Hepatocyte (in vitro differentiated cells): Measurements from ENCODE around the gene MICAL3. TPM values are rescaled to one million over a fixed set of nuclear protein-coding genes. Genes with fewer than 3 reads are reported as not detected.

Experiments
- DNase-seq: peaks from one replicate; pipeline ENCODE4 v3.0.0-alpha.2; 2016; ENCODE audit warnings: low spot score
- H2AFZ ChIP-seq: fragments of 200-600 bp; sonication (generic); 2 replicates; pipeline ENCODE4 v1.6.0; 2016; ENCODE audit warnings: antibody characterized with exemption, mild to moderate bottlenecking
- H3K27ac ChIP-seq: fragments of 200-600 bp; sonication (generic); 2 replicates; pipeline ENCODE4 v1.5.1; 2016; ENCODE audit warnings: mild to moderate bottlenecking
- H3K27me3 ChIP-seq: fragments of 200-600 bp; sonication (generic); 2 replicates; pipeline ENCODE4 v1.6.1; 2016
- H3K36me3 ChIP-seq: fragments of 200-600 bp; sonication (generic); replicated peaks from 2 replicates; pipeline ENCODE4 v1.5.1; 2016; ENCODE audit warnings: low read depth; ENCODE audit not compliant: insufficient read depth
- H3K4me1 ChIP-seq: fragments of 200-600 bp; sonication (generic); 2 replicates; pipeline ENCODE4 v1.5.1; 2016; ENCODE audit warnings: mild to moderate bottlenecking, moderate library complexity; ENCODE audit not compliant: insufficient read depth
- H3K4me2 ChIP-seq: fragments of 200-600 bp; sonication (generic); 2 replicates; pipeline ENCODE4 v1.6.0; 2016
- H3K4me3 ChIP-seq: fragments of 200-600 bp; sonication (generic); 2 replicates; pipeline ENCODE4 v1.5.1; 2016; ENCODE audit warnings: mild to moderate bottlenecking
- H3K79me2 ChIP-seq: fragments of 200-600 bp; sonication (generic); 2 replicates; pipeline ENCODE4 v1.6.0; 2017; ENCODE audit warnings: mild to moderate bottlenecking
- H3K9me2 ChIP-seq: fragments of 200-600 bp; sonication (generic); replicated peaks from 2 replicates; pipeline ENCODE4 v1.6.0; 2017; ENCODE audit warnings: mild to moderate bottlenecking; ENCODE audit not compliant: insufficient read depth
- H3K9me3 ChIP-seq: fragments of 200-600 bp; sonication (generic); 2 replicates; pipeline ENCODE4 v1.5.1; 2016; ENCODE audit warnings: low read depth, mild to moderate bottlenecking
- H4K20me1 ChIP-seq: fragments of 200-600 bp; sonication (generic); 2 replicates; pipeline ENCODE4 v1.6.0; 2016; ENCODE audit warnings: mild to moderate bottlenecking; ENCODE audit not compliant: insufficient read depth, poor library complexity, severe bottlenecking
- CTCF ChIP-seq: fragments of 200-600 bp; sonication (generic); IDR thresholded peaks from 2 replicates; pipeline ENCODE4 v1.5.1; 2016; ENCODE audit warnings: antibody characterized with exemption, mild to moderate bottlenecking; ENCODE audit not compliant: poor library complexity
- EZH2 ChIP-seq: fragments of 200-600 bp; sonication (generic); IDR thresholded peaks from 2 replicates; pipeline ENCODE4 v1.6.1; 2016; ENCODE audit warnings: antibody characterized with exemption, mild to moderate bottlenecking, borderline replicate concordance
- EZH2phosphoT487 ChIP-seq: fragments of 200-600 bp; sonication (generic); IDR thresholded peaks from one replicate; pipeline ENCODE4 v1.6.1; 2018; ENCODE audit warnings: antibody characterized with exemption, mild to moderate bottlenecking, low read depth, moderate library complexity; ENCODE audit not compliant: unreplicated experiment, severe bottlenecking
- WGBS: methylation state at CpG from one replicate; pipeline ENCODE4 v1.1.6; 2016; ENCODE audit warnings: low lambda C conversion rate; ENCODE audit errors: missing lambda C conversion rate; 5-methylcytosine and 5-hydroxymethylcytosine counted together
- polyA plus RNA-seq: library from polyadenylated mRNA; unstranded; fragments of >200 nt; fragmentation: Nextera tagmentation; extraction: Ambion mirVana; gene quantifications from 2 replicates; pipeline ENCODE4 v1.2.1, GENCODE V29; 2016
- total RNA-seq: library from RNA; depleted of rRNA; stranded (reverse); fragments of >200 nt; gene quantifications from 2 replicates; pipeline ENCODE4 v1.2.3, GENCODE V29; 2014

The MICAL3 gene
- total and polyA plus RNA-seq, 2 experiments from 2014 or later: 4.6 to 22.7 TPM

DNA sequence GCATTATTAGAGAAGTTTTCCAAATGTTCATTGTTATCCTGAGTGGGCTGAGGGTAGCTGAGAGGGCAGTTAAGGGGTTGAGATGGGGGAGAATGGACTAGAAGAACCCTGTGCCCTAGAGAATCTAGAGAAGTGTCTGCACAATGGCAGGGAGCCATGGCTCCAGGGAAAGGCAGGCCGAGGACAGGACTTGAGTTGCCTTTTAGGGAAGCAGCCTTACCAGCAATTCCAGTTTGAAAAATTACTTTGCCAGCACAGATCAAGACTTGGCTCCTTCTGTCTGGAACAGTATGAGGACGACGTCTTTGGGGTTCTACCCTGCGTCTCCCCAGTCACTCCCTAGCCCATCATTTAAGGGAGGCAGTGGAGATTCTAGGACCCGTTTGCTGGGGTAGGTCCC is 25.7 kb upstream of the MICAL3 start:
- no peaks in the 10 kb centered on the region for H3K27me3 ChIP-seq
- 78% methylated on average over 5 of the region's 5 CpGs for WGBS

DNA sequence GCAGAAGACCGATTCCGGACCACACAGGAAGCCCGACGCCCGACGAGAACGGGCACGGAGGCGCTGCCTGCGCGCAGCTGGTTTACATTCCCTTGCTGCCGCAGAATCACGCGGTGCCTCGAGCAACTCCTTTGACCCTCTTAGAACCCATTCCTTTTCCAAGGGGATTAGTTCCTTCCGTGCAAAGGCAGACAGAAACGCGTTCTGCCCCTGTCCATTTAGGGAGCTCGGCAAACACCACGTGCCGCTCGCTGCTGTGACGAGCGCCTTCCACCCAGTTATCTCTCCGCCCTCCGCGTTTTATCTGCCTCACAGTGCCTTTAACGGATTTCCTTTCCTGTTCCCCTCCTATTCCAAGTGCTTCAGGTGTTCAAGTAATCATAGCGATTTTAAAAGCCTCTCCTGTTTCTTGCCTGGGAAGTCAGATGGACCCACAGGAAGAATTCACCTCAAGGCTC is 24.1 kb upstream of the MICAL3 start:
- no peaks in the 10 kb centered on the region for H3K9me2 ChIP-seq
- no peaks in the 10 kb centered on the region for H4K20me1 ChIP-seq
- no peak overlapping the region for H2AFZ ChIP-seq
- H3K27ac ChIP-seq: no peak overlapping the region
- H3K27me3 ChIP-seq: no peaks in the 10 kb centered on the region
- WGBS: 82% methylated on average over 28 of the region's 29 CpGs
- H3K9me3 ChIP-seq: no peaks in the 10 kb centered on the region
- no peaks in the 10 kb centered on the region for H3K36me3 ChIP-seq
- no peak overlapping the region for H3K4me2 ChIP-seq
- no peak for DNase-seq
- no peaks in the 10 kb centered on the region for H3K79me2 ChIP-seq
- no peak overlapping the region for H3K4me3 ChIP-seq
- H3K4me1 ChIP-seq: no peaks in the 10 kb centered on the region
- TF ChIP-seq EZH2phosphoT487 (no peak), EZH2 (no peak), CTCF (no peak)

More for the DNA sequence above, 25.7 kb upstream of the MICAL3 start:
- Histone ChIP-seq H3K4me1 (no peaks in the 10 kb centered on the region), H3K36me3 (no peaks in the 10 kb centered on the region), H2AFZ (no peak overlapping the region), H3K27ac (no peak overlapping the region), H3K4me3 (no peak overlapping the region), H3K4me2 (no peak overlapping the region), H3K79me2 (no peaks in the 10 kb centered on the region), H3K9me2 (no peaks in the 10 kb centered on the region), H4K20me1 (no peaks in the 10 kb centered on the region), H3K9me3 (no peaks in the 10 kb centered on the region)
- TF ChIP-seq CTCF: no peak
- no peak for TF ChIP-seq EZH2
- no peak for TF ChIP-seq EZH2phosphoT487
- DNase-seq: no peak

- H3K27me3 ChIP-seq: no peaks in the 10 kb centered on the region
- no peaks in the 10 kb centered on the region for H3K9me2 ChIP-seq
- H3K4me2 ChIP-seq: no peak overlapping the region
- no peaks in the 10 kb centered on the region for H3K9me3 ChIP-seq
- no peaks in the 10 kb centered on the region for H3K4me1 ChIP-seq
- no peak overlapping the region for H3K27ac ChIP-seq
- no peak for DNase-seq
- no peaks in the 10 kb centered on the region for H3K79me2 ChIP-seq
- H4K20me1 ChIP-seq: no peaks in the 10 kb centered on the region
- no peak overlapping the region for H2AFZ ChIP-seq
- H3K36me3 ChIP-seq: no peaks in the 10 kb centered on the region
- WGBS: 92% methylated on average over 9 of the region's 9 CpGs
- no peak overlapping the region for H3K4me3 ChIP-seq
- TF ChIP-seq CTCF: no peak
- TF ChIP-seq EZH2: no peak
Measured at GRCh38 chr22:18048041-18048440, 23.7 kb upstream of the MICAL3 start.

- no peaks in the 10 kb centered on the region for H3K4me1 ChIP-seq
- DNase-seq: no peak
- H4K20me1 ChIP-seq: no peaks in the 10 kb centered on the region
Measured at GRCh38 chr22:18045794-18046193, 21.4 kb upstream of the MICAL3 start.

More at GRCh38 chr22:18045794-18046193, 21.4 kb upstream of the MICAL3 start:
- Histone ChIP-seq H3K36me3 (no peaks in the 10 kb centered on the region), H3K4me3 (no peak overlapping the region), H3K27me3 (no peaks in the 10 kb centered on the region), H3K27ac (no peak overlapping the region), H3K4me2 (no peak overlapping the region), H3K79me2 (no peaks in the 10 kb centered on the region), H2AFZ (no peak overlapping the region), H3K9me3 (no peaks in the 10 kb centered on the region), H3K9me2 (no peaks in the 10 kb centered on the region)
- WGBS: 98% methylated on average over 4 of the region's 4 CpGs
- TF ChIP-seq CTCF (no peak), EZH2phosphoT487 (no peak), EZH2 (no peak)
